AG04449 (cell line): Measurements from ENCODE around the gene DEPP1.

Experiments used
- CTCF ChIA-PET: fragments of 350-600 bp; formaldehyde crosslinking; extraction: SDS; loops from one replicate; lab custom pipeline; 2021; ENCODE audit warnings: antibody characterized with exemption; lab: Yijun Ruan, JAX
- POLR2A ChIA-PET: fragments of 400-600, 350-600 bp; formaldehyde crosslinking; extraction: SDS; loops from one replicate; lab custom pipeline; 2020; ENCODE audit warnings: antibody characterized with exemption, inconsistent platforms; lab: Yijun Ruan, JAX
- DNase-seq: peaks from one replicate; pipeline ENCODE4 v3.0.0-alpha.2; 2010; ENCODE audit warnings: low read depth, low spot score
- H3K4me3 ChIP-seq: 2 replicates; pipeline ENCODE4 v1.5.1; 2011; ENCODE audit warnings: low read depth, mild to moderate bottlenecking, control low read depth, low read length
- CTCF ChIP-seq: IDR thresholded peaks from one replicate; pipeline ENCODE4 v1.5.1; 2011; ENCODE audit warnings: mild to moderate bottlenecking, moderate library complexity, low read length, control low read depth, inconsistent platforms; ENCODE audit not compliant: insufficient read depth; ENCODE audit errors: missing control alignments

DEPP1 gene

GRCh38 chr10:45000138-45000751 is 21.6 kb upstream of the DEPP1 start:
- ChIA-PET CTCF (interaction anchor here (0.9 to 9.5 kb wide), 6 partner anchors 8 to 122 kb away, joined by 3 to 95 read pairs (median 4); partner anchors contain the start of gene DEPP1), POLR2A (no interaction called here)
- H3K4me3 ChIP-seq = peak overlapping the region; percentile 72
- no peak for DNase-seq
- TF ChIP-seq CTCF = no peak

- ChIA-PET CTCF (interaction anchor here (1.0 kb wide), 1 partner anchor 66 kb away, joined by 5 read pairs; no protein-coding TSS in a partner anchor), POLR2A (interaction anchor here (1.4 kb wide), 1 partner anchor 20 kb away, joined by 5 read pairs; the partner anchor contains the start of gene DEPP1)
- TF ChIP-seq CTCF = no peak
- H3K4me3 ChIP-seq = no peak overlapping the region
- no peak for DNase-seq
These were observed 19.6 kb upstream of the DEPP1 start for GRCh38 chr10:44998146-44998631.

- no peak overlapping the region for H3K4me3 ChIP-seq
- CTCF ChIA-PET = no interaction called here
These were observed 18.6 kb upstream of the DEPP1 start for GRCh38 chr10:44997105-44997748.

GRCh38 chr10:44995914-44996669 is 17.5 kb upstream of the DEPP1 start:
- no peak overlapping the region for H3K4me3 ChIP-seq
- ChIA-PET CTCF (interaction anchor here (7.9 kb wide), 1 partner anchor 62 kb away, joined by 56 read pairs; no protein-coding TSS in a partner anchor), POLR2A (interaction anchor here (1.2 kb wide), 1 partner anchor 17 kb away, joined by 6 read pairs; the partner anchor contains the start of gene DEPP1)
- no peak for DNase-seq
- TF ChIP-seq CTCF = no peak

More at GRCh38 chr10:44997105-44997748, 18.6 kb upstream of the DEPP1 start:
- POLR2A ChIA-PET = no interaction called here
- TF ChIP-seq CTCF = no peak
- no peak for DNase-seq

- no peak for DNase-seq
- CTCF ChIA-PET = interaction anchor here (1.2 to 7.9 kb wide), 2 partner anchors 34 to 61 kb away, joined by 3 to 56 read pairs; no protein-coding TSS in a partner anchor
- POLR2A ChIA-PET = interaction anchor here (1.2 kb wide), 1 partner anchor 17 kb away, joined by 6 read pairs; the partner anchor contains the start of gene DEPP1
- no peak overlapping the region for H3K4me3 ChIP-seq
- TF ChIP-seq CTCF = no peak
These were observed 16.9 kb upstream of the DEPP1 start for GRCh38 chr10:44995581-44995913.
